SK-N-MC (cell line): ENCODE data around the gene GRIK4.

Experiments used
- EZH2 ChIP-seq: fragments of 200-600 bp; sonication (generic); IDR thresholded peaks from one replicate; pipeline ENCODE4 v1.6.1; 2017; ENCODE audit warnings: antibody characterized with exemption
- POLR2AphosphoS5 ChIP-seq: IDR thresholded peaks from 2 replicates; pipeline ENCODE4 v1.6.1; 2012; ENCODE audit warnings: mild to moderate bottlenecking, low read depth, low read length, borderline replicate concordance

GRCh38 chr11:121023848-121024751, 512.6 kb downstream of the GRIK4 start, which contains the start of gene TBCEL:
- TF ChIP-seq EZH2 (no peak), POLR2AphosphoS5 (no peak; the same call in 1 of the 2 replicates)
